ENCODE measurements around the gene CRB2.

DNA sequence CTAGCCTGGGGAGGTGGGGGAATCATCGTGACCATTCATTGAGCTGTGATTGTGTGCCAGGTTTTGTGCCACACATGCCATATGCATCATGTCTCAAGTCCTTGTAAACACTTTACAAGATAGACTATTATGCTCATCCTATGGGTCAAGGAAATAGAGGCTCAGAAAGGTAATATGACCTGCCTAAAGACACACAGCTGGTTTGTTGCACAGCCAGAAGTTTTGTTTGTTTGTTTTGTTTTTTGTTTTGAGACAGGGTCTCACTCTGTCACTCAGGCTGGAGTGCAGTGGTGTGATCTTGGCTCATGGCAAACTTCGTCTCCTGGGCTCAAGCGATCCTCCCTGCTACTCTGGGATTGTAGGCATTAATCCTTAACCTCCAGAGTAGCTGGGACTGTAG lies 21.4 kb upstream of the CRB2 start:
- TF ChIP-seq SMC3 (IDR thresholded peaks at IDR 0.05; ENCODE audit: low read length): no peak
- TF ChIP-seq, protein P1, sequence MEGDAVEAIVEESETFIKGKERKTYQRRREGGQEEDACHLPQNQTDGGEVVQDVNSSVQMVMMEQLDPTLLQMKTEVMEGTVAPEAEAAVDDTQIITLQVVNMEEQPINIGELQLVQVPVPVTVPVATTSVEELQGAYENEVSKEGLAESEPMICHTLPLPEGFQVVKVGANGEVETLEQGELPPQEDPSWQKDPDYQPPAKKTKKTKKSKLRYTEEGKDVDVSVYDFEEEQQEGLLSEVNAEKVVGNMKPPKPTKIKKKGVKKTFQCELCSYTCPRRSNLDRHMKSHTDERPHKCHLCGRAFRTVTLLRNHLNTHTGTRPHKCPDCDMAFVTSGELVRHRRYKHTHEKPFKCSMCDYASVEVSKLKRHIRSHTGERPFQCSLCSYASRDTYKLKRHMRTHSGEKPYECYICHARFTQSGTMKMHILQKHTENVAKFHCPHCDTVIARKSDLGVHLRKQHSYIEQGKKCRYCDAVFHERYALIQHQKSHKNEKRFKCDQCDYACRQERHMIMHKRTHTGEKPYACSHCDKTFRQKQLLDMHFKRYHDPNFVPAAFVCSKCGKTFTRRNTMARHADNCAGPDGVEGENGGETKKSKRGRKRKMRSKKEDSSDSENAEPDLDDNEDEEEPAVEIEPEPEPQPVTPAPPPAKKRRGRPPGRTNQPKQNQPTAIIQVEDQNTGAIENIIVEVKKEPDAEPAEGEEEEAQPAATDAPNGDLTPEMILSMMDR (CRISPR knock-in tag; IDR thresholded peaks at IDR 0.05): no peak
- TF ChIP-seq NFIC (IDR thresholded peaks at IDR 0.05; ENCODE audit: low read length): no peak
- no peak for TF ChIP-seq FOXJ3 (CRISPR knock-in tag; IDR thresholded peaks at IDR 0.05; ENCODE audit: borderline replicate concordance)
- no peak for TF ChIP-seq FOXP1 (IDR thresholded peaks at IDR 0.05)
- TF ChIP-seq FOXP1 (CRISPR knock-in tag; IDR thresholded peaks at IDR 0.05): no peak
